GM12891 (cell line): Measurements from ENCODE around the gene SKI.

Experiments
- POLR2A ChIP-seq: IDR thresholded peaks from 2 replicates; pipeline ENCODE4 v1.6.1; 2011; ENCODE audit warnings: low read depth, low read length, control low read depth
- POLR2AphosphoS5 ChIP-seq: IDR thresholded peaks from 2 replicates; pipeline ENCODE4 v1.6.1; 2011; ENCODE audit warnings: low read depth, low read length, control low read depth

- TF ChIP-seq POLR2AphosphoS5 (no peak), POLR2A (no peak)
Observed at GRCh38 chr1:2224631-2225428, 3.3 kb upstream of the SKI start.
